GM21723 (cell line): Measurements from ENCODE around the gene DOCK4.
"Not testable (repeated sequence)": the region's sequence is repeated elsewhere in the genome, so short reads cannot be mapped to it uniquely, and the experiment has no call there.

Source experiments
- ATAC-seq: cut with Tn5 transposase; IDR thresholded peaks from one replicate; pipeline ENCODE4 v1.9.1; 2021; ENCODE audit warnings: mild to moderate bottlenecking, moderate library complexity; ENCODE audit not compliant: unreplicated experiment

The DOCK4 gene

DNA sequence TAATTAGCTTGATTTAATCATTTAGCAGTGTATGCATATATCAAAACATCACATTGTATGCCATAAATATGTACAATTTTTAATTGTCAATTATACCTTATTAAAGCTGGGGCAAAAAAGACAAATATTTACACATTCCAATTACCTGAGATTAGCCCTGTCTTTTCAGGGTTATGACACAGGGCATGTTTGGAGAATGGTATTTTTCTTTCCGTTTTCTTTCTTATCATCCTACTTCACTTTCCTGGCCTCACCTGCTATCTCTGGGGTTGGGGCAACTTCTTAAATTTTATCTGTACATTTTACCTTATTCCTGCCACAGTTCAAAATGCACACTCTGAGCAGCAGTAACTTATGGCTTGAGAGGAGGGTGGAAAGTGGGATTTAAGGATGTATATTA, 285.9 kb downstream of the DOCK4 start:
- ATAC-seq = no peak

DNA sequence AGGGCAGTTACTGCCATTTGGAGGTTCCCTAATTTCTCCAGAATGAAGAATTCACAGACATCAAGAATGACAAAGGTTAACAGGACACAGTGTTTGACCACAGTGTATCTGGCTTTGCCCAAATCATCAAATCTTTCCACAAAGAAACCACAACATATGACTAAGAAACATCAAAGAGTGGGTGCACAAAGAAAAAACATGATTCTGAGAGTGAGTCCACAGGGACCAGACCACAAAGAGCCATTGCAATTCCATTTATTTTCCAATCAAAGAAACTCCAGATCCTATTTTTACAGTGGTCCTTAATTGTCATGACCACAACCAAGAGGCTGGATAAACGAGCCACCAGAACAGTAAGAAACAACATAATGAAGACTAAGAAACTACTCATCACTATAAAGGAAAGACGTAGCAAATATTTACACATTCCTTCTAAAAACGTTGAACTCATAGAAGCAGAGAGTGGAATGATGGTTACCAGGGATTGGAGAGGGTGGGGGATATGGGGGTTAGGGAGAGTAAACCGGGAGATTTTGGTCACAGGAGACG, 286.5 kb downstream of the DOCK4 start:
- ATAC-seq = no peak

DNA sequence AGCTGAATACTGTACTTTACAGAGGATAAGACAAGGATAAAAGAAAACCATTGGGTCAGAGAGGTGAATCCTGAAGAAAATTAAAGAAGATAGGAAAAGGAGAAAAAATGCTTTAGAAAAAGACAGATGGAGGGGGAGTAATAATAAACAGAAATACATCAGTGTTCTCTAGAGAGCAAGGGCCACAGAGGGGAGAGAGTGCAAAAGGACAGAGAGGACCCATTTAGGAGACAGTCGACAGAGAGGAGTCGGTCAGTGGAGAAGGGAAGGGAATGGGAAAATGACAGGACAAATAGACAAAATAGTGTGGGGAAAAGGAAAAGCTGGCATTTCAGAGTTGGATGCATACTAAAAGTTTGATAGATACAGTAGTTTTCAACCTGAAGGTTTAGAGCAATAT, 287.0 kb downstream of the DOCK4 start:
- no peak for ATAC-seq

DNA sequence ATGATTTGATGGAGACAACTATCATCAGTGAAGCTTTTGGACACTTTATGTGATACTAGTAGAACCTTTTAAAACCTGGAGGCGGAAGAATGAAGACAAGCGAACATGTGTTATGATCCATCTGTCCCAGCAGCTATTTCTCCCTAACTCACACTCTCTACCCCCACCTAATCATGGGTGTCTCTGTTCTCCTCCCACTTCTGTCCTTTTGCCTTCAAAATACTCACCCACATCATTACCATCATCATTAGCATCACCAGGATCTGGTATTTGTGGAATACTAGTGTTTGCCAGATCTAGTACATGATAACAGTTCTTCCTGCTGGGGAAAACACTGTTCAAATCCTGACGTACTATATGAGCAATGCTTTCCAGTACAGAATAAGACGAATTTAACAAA, 287.7 kb downstream of the DOCK4 start:
- no peak for ATAC-seq

DNA sequence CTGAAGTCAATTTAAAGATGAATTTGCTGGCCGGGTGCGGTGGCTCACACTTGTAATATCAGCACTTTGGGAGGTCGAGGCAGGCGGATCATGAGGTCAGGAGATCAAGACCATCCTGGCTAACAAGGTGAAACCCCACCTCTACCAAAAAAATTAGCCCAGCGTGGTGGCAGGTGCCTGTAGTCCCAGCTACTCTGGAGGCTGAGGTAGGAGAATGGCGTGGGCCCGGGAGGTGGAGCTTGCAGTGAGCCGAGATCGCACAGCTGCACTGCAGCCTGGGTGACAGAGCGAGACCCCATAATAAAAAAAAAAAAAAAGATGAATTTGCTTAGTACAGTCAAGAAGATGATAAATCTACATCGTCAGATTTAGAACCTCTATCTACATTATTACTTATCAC, 288.8 kb downstream of the DOCK4 start:
- not testable (repeated sequence) for ATAC-seq

DNA sequence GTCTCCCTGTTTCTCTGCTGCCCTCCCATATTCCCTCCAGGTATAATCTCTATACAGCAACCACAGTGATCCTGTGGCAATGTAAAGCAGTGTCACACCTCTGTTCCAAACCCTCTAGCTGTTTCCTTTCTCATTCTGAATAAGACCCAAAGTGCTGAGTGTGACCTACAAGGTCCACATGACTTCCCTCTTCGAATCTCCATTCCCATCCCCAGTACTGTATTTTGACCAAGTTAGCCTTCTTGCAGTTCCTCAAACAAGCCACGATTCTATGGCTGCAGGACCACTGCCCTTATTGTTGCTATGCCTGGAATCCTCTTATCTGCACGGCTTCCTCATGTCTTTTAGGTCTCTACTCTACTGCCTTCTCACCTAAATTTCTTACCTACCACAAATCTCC, 291.9 kb downstream of the DOCK4 start:
- ATAC-seq = no peak

DNA sequence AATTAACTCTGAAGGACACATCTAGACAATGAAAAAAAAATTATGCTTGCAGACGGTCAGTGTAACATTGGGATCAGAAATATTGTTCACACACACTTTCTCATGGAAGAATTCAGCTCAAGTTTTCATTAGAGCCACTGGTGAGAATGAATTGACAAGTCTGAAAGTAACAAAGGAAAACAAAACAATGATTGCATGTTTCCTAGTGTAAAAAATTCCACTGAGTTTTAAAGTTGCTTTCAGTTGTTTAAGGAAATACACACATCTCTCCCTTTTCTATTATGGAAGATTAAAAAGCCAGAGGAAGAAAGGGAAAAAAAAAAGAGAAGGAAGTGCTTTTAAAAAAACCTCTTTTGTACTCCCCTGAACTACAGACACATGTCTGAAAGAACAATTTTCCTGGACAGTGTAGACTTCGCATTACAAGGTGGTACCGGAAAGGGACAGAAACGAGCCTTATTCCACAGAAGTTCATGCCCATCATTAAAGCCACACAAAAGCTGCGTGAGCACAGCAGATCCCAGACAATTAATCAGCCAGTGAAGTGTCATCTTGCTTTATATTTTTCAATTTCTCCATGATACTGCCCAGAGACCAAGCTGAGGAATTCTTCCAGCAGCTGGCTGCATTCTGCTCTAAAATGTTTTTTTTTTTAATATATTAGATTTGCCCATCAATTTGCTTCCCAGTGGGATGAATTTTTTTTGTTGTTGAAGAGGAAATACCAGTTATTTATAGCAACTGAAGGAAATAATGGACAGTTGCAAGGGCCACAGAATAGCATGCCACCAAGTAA, 294.8 kb downstream of the DOCK4 start:
- ATAC-seq = no peak

DNA sequence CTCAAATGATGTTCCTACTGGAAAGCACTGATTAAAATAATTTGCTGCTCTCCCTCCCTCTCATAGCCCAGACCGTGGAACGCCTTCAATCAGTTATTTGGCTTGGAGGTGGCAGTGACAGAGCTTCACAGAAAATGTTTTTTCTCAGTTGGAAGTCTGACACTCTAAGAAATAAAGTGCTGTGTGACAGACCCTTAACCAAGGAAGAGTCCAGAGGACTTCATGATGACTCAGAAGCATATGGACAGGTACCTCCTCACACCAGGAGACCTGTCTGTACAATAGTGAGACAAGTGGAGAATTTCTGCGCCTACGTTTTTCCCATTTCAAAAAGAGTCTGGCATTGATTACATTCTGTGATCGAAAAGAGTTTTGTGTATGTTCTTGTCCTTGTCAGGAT, 295.5 kb downstream of the DOCK4 start:
- ATAC-seq = no peak

DNA sequence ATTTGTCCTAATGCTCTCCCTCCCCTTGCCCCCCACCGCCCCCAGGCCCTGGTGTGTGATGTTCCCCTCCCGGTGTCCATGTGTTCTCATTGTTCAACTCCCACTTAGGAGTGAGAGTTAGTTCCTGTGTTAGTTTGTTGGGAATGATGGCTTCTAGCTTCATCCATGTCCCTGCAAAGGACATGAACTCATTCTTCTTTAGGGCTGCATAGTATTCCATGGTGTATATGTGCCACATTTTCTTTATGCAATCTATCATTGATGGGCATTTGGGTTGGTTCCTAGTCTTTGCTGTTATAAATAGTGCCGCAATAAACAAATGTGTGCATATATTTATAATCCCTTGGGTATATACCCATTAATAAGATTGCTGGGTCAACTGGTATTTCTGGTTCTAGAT, 297.5 kb downstream of the DOCK4 start:
- ATAC-seq = not testable (repeated sequence)

DNA sequence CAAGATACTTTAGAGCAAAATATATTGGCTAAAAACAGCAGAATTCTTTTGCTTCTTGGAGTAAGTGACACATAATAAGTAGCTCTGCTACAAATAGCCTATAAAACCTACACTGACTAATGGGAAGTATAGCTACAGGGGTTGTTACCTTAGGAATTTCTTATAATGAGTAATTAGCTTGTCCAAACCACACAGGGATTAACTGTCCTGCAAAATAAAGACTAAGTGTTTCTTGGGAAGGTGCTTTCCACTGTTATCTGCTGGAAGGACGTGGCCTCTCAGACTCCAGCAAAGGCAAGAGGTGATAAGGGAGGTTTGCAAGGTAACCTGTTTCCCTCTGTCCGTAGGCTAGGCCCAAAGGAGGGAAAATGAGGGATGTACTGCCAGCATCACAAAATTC, 302.4 kb downstream of the DOCK4 start:
- no peak for ATAC-seq

DNA sequence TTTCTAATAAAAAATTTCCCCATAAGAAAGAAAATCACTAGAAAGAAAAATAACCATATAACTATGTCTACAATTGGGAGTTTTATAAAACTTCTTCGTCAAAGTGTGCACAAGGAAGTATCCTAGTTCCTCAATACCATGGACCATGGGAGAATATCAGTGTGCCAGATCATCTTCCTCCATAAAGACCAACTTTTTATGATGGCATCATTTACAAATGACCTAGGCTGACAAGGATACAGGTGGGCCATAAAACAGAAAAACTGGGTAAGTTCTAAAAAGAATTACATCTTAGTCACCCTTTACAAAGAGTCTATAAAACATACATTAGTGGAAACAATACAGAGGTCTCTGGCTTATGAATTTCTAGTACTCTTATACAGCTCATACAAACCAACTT, 303.2 kb downstream of the DOCK4 start:
- no peak for ATAC-seq

DNA sequence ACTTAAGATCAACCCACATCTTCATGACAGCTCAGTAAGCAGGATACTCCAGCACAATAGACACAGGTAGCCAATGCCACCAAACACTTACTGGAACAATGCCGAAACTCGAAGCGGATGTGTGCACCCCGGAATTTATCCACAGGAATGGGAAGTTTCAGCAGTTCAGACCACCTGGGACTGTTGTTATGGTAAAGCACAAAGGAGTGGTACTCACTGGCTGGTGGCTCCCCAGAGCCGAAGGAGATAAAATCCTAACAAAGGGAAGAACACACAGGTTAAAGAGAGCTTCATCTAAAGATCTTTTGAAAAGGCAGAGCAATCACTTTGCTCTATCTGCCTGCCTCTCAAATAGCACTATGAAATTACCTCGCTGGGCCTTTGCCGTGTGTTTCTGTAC, 305.9 kb downstream of the DOCK4 start:
- no peak for ATAC-seq

DNA sequence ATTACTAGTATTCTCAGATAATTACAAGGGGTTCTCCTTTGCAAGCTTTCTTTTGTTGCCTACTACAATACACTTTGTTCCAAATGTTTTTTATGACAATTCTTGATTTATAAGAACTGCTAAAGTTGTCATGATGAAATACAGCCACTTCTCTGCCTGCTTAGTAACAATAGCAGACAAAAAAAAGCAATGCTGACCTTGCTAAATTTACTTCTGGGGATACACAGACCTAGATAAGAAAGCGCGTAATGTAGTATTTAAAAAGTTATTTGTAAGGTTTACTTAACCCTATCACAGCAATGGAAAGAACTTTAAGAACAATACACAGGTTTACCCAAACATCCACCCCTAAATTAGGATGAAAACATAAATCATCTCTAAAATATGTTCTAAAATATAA, 311.1 kb downstream of the DOCK4 start:
- ATAC-seq = no peak

DNA sequence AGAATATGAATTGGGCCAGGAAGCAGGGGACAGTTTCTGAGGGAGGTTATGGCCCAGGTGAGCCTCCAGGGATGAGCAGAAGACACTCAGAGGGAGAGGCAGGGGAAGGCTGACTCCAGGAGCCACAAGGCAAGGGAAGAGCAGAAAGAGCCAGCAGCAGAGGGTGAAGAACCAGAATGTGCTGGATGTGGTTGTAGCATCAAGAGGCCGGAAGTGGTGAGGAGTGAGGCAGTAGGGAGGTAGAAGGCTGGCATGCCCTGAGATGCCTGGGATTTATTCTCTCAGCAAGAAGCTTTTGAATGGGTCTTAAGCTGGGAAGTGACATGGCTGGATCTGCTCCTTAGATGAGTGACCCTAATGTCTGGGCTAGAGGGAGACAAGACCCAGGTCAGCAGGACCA, 311.7 kb downstream of the DOCK4 start:
- ATAC-seq = no peak

DNA sequence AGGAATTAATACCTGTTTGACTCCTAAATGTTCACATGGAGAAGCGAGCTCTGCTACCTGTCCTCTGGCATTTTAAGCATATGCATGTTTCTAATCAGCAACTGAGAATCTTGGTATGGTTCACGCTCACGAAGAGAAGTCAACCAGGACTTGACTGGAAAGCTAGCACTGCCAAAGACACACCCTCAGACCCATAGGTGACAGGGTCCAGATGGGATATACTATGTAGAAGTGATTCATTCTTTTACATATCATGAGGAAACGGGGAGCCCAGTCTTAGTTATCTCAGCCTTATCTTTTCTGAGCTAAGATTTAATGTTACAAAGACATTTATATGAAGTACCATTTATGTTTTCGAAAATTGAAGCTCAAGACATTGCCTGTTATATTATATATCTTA, 313.0 kb downstream of the DOCK4 start:
- ATAC-seq = no peak

DNA sequence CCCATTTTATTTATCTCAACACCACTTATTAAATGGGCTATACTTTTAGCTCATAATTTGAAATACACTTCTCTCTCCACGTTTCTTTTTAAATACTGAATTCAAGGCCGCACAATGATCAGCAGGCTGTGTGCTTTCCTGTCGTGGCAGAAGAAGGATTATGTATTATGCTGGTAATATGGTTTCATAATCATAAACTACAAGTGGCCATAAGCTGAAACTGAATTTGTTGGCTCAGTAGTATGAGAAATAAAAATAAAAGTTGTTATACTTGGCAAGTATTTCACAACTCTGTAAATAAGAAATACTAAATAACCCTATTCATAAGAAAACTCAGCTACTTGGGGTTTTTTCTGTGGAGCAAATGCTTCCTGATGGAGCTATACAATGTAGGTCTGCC, 313.6 kb downstream of the DOCK4 start:
- ATAC-seq = no peak

DNA sequence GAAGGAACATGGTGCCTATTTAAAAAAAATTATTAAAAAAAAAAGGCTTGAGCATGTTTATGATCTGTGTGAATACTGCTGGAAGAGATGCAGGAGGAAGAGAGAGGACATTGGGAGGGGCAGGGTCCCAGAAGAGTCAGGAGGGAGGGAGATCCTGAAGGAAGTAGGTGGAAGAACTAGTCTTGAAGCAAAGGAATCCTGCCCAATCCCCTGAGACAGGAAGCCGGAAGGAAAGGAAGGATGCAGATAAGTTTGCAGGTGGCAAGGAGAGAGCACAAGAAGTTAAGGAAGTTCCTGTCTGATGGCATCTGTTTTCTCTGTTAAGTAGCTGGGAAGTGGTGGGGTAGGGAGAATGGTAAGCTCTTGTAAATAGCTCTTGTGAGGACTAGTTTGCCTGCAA, 318.5 kb downstream of the DOCK4 start:
- ATAC-seq = no peak

DNA sequence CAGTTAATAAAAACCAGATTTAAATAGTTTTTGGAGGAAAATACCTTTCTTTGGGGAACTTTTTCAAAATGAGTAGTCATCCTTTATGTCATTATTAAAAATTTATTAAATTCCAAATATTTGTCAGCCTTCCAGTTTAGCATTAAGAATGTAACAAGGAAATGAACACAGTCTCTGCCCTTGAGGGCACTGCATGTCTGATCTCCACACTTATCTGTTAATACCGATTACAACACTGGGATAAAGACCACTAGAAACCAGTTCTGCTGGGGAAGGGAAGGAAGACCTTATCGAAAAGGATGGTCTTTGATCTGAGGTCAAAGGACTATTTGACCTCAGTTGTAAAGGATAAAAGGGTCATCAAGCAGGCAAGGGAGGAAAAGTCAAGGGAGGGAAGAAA, 320.0 kb downstream of the DOCK4 start:
- ATAC-seq = no peak

DNA sequence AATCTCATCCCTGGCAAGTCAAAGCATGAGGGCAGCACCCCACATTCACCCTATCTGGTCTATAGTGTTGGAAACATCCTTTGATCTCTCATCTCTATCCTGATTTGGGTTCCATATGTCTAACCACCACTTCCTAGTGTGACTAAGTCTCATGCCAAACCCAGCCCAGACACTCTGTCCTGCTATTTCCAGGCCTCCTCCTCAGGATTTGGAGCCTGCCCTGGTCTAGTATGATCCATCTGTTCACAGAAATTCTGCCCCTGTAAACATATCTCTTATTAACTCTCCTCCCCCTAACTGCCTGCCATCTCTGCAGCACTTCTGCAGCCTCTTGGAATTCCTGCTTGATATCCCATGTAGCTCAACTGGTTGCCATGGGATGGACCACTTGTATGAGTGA, 323.0 kb downstream of the DOCK4 start:
- ATAC-seq = no peak

DNA sequence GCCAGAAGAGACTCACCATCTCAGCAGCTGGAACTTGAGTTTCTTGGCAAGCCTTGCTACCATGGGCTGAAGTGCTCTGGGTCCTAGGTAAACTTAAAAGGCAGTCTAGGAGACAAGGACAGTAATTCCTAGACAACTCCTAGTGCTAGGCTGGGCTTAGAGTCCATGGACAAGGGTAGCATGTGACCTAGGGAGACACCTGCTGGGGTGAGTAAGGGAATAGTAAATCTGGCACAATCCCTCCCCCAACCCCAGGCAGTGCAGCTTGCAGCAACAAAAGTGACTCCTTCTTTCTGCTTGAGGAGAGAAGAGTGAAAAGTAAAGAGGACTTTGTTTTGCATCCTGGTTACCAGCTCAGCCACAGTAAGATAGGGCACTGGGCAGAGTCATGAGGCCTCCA, 327.4 kb downstream of the DOCK4 start:
- ATAC-seq = no peak

DNA sequence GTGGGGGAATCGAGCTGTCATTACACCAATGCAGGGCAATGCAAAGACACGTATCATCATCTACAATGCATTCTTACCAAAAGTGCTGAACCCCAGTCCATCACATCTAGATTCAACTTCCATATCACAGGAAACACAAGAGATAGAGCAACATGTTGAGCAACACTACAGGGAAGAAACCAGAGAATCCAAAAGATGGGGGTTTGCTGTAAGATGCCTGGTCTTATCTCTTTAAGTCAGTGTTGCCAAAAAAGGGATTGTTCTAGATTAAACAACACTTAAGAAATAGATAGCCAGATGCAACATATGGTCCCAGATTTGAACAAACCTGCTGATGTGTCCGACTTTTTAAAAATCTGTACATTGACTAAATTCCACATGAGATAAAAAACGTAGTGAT, 328.3 kb downstream of the DOCK4 start:
- ATAC-seq = no peak

DNA sequence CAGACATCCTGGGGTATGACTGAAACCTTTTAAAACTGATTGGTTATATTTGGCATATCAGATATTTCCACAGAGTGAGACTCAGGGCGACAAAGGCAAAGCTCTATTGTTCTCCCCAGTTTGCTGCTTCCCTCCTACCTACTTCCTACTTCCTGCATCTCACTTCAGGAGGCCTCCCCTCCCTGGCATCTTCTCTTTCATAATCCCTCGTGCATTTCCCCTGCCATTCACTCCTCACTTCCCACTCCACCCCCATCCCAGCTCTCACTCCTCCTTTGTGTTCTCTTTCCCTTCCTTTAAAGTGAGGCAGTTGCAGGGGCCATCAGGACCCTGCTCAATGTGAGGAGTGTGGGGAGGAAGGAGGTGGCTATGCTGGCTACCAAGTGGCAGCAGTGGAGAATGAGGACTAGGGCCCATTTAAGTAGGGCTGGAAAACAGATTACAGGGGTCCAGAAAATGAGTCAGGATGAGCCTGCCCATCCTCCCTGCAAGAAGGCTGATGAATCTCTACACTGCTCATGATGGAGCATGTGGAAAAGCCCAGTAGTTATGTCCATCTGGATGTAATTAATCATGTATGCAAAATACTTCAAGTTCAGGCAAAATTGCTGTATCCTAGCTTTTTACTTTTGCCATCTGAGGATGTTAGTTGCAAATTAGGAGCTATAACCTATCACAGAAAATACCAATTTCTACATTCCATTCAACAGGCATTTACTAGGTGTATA, 332.1 kb downstream of the DOCK4 start:
- ATAC-seq = no peak

DNA sequence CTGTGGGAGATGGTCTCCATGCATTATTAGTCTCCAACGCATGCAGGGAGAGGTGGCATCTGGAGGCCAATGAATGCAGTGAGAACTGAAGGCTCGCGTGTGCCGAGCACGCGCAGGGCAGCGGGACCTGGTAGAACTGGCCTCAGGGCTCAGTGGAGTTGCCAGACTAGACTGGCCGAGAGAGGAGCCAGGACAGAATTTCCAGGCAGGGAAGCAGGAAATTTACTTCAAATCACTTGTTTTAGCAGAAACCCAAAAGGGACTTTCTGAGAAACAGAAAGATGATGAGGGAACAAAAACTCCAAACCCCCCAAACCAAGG, 332.9 kb downstream of the DOCK4 start:
- no peak for ATAC-seq
